ENCODE measurements around the gene CCL26. TPM values are rescaled to one million over a fixed set of nuclear protein-coding genes. Genes with fewer than 3 reads are reported as not detected.

Gene CCL26
- total and polyA plus RNA-seq, 2 donors (not counting 3 experiments of a cell fraction or from before 2014, with no cell fraction given) = not detected

- Histone ChIP-seq H4K20me1 (replicated peaks; ENCODE audit: control insufficient read depth, extremely low read depth, insufficient read depth, low read length) (no peaks in the 10 kb centered on the region), H3K9ac (replicated peaks; ENCODE audit: extremely low read depth, insufficient read depth, low read length) (no peak overlapping the region), H3K27me3 (ENCODE audit: control insufficient read depth in 2 of 2, insufficient read depth in 2 of 2, low read length in 2 of 2) (peaks cover 0 to 2% of the 10 kb centered on the region in 2 experiments), H2AFZ (ENCODE audit: low read depth, low read length) (no peak overlapping the region), H3K4me2 (ENCODE audit: insufficient read depth, low read length) (no peak overlapping the region), H3K4me3 (replicated peaks in 1 of 3; ENCODE audit: insufficient read depth in 1 of 3, low read depth in 1 of 3, low read length in 3 of 3) (no peak overlapping the region), H3K9me3 (replicated peaks; ENCODE audit: control insufficient read depth, insufficient read depth, low read length) (no peaks in the 10 kb centered on the region), H3K79me2 (ENCODE audit: control insufficient read depth, insufficient read depth, low read length) (no peaks in the 10 kb centered on the region), H3K9me1 (replicated peaks; ENCODE audit: control insufficient read depth, extremely low read depth, insufficient read depth, low read length) (no peaks in the 10 kb centered on the region), H3K36me3 (ENCODE audit: control insufficient read depth in 2 of 2, extremely low read depth in 1 of 2, insufficient read depth in 2 of 2, low read length in 2 of 2) (no peaks in the 10 kb centered on the region), H3K27ac (ENCODE audit: insufficient read depth, low read depth, low read length) (no peak overlapping the region), H3K4me1 (ENCODE audit: control insufficient read depth, extremely low read depth, insufficient read depth, low read length) (no peaks in the 10 kb centered on the region)
- FAIRE-seq (no peak), DNase-seq (ENCODE audit: low read depth, low spot score) (no peak)
- ChIA-PET CTCF (interaction anchor here (0.6 to 1.8 kb wide), 4 partner anchors 9 to 15 kb away, joined by 3 to 12 read pairs (median 4); no protein-coding TSS in a partner anchor), POLR2A (no interaction called here)
- TF ChIP-seq MYC (IDR thresholded peaks at IDR 0.05; ENCODE audit: low read depth, low read length) (no peak), EZH2 (IDR thresholded peaks at IDR 0.05; ENCODE audit: borderline replicate concordance, low read depth, low read length, severe bottlenecking) (no peak), MAX (IDR thresholded peaks at IDR 0.05; ENCODE audit: insufficient read depth, insufficient read length) (no peak), JUN (IDR thresholded peaks at IDR 0.05; ENCODE audit: borderline replicate concordance, insufficient read depth, insufficient read length, low read depth) (no peak), POLR2A (IDR thresholded peaks at IDR 0.05; ENCODE audit: low read depth, low read length) (no peak), GATA2 (IDR thresholded peaks at IDR 0.05; ENCODE audit: insufficient read depth, insufficient read length, low read depth, low read length) (no peak), FOS (IDR thresholded peaks at IDR 0.05; ENCODE audit: borderline replicate concordance, insufficient read depth, low read length) (no peak), POLR2AphosphoS5 (IDR thresholded peaks at IDR 0.05; ENCODE audit: insufficient read depth, low read depth, low read length) (no peak)
- TF ChIP-seq, protein P1, sequence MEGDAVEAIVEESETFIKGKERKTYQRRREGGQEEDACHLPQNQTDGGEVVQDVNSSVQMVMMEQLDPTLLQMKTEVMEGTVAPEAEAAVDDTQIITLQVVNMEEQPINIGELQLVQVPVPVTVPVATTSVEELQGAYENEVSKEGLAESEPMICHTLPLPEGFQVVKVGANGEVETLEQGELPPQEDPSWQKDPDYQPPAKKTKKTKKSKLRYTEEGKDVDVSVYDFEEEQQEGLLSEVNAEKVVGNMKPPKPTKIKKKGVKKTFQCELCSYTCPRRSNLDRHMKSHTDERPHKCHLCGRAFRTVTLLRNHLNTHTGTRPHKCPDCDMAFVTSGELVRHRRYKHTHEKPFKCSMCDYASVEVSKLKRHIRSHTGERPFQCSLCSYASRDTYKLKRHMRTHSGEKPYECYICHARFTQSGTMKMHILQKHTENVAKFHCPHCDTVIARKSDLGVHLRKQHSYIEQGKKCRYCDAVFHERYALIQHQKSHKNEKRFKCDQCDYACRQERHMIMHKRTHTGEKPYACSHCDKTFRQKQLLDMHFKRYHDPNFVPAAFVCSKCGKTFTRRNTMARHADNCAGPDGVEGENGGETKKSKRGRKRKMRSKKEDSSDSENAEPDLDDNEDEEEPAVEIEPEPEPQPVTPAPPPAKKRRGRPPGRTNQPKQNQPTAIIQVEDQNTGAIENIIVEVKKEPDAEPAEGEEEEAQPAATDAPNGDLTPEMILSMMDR (IDR thresholded peaks at IDR 0.05; ENCODE audit: extremely low read depth in 1 of 2, insufficient read depth in 1 of 2, low read depth in 1 of 2, low read length in 2 of 2) = no peak
- dilution Hi-C loops (cut with MboI; ENCODE audit: extremely low pct_ligation_motif_present, low sequenced_read_pairs) (no loop called here), intact Hi-C loops (cut with micrococcal nuclease) (no loop called here)
- BruUV-seq (replicated peaks) = no TSS peak
These were observed 787 bp downstream of the CCL26 start for GRCh38 chr7:75771224-75771623.

Data from endothelial cell of umbilical vein (primary cell).